GM23338 (cell line): ENCODE measurements around the gene SPAG16. TPM values are rescaled to one million over a fixed set of nuclear protein-coding genes. Genes with fewer than 3 reads are reported as not detected.

Experiments
- ATAC-seq: fragments of 200-7000 bp; cut with Tn5 transposase; 3 replicates; pipeline ENCODE4 v1.9.1; 2020
- DNase-seq: peaks from one replicate; pipeline ENCODE4 v3.0.0-alpha.2; 2015; ENCODE audit warnings: low spot score
- H2AFZ ChIP-seq: fragments of 200-600 bp; sonication (generic); 2 replicates; pipeline ENCODE4 v1.8.0; 2016; ENCODE audit warnings: antibody characterized with exemption, mild to moderate bottlenecking, moderate library complexity
- H3F3A ChIP-seq: fragments of 200-600 bp; sonication (generic); replicated peaks from 2 replicates; pipeline ENCODE4 v1.8.0; 2017; ENCODE audit warnings: antibody characterized with exemption, mixed run types, low read depth
- H3K27ac ChIP-seq: fragments of 200-600 bp; sonication (generic); 2 replicates; pipeline ENCODE4 v1.6.1; 2016; ENCODE audit warnings: low read depth
- H3K27me3 ChIP-seq: fragments of 200-600 bp; sonication (generic); 2 replicates; pipeline ENCODE4 v1.8.0; 2016; ENCODE audit warnings: mild to moderate bottlenecking, mixed run types, moderate library complexity; ENCODE audit not compliant: insufficient read depth
- H3K36me3 ChIP-seq: fragments of 200-600 bp; sonication (generic); 2 replicates; pipeline ENCODE4 v1.8.0; 2016; ENCODE audit warnings: mild to moderate bottlenecking; ENCODE audit not compliant: insufficient read depth
- H3K4me1 ChIP-seq: fragments of 200-600 bp; sonication (generic); 2 replicates; pipeline ENCODE4 v1.8.0; 2016; ENCODE audit warnings: mild to moderate bottlenecking, moderate library complexity; ENCODE audit not compliant: insufficient read depth
- H3K4me2 ChIP-seq: fragments of 200-600 bp; sonication (generic); 2 replicates; pipeline ENCODE4 v1.7.1; 2017; ENCODE audit warnings: mixed run types
- H3K4me3 ChIP-seq: fragments of 200-600 bp; sonication (generic); 2 replicates; pipeline ENCODE4 v1.6.1; 2016; ENCODE audit warnings: mixed run types
- H3K79me2 ChIP-seq: fragments of 200-600 bp; sonication (generic); replicated peaks from 2 replicates; pipeline ENCODE4 v1.8.0; 2017; ENCODE audit warnings: mild to moderate bottlenecking; ENCODE audit not compliant: insufficient read depth
- H3K9me2 ChIP-seq: fragments of 200-600 bp; sonication (generic); 2 replicates; pipeline ENCODE4 v1.8.0; 2017; ENCODE audit not compliant: insufficient read depth
- H4K20me1 ChIP-seq: fragments of 200-600 bp; sonication (generic); replicated peaks from 2 replicates; pipeline ENCODE4 v1.8.0; 2017; ENCODE audit warnings: mild to moderate bottlenecking; ENCODE audit not compliant: insufficient read depth
- H3K27ac Mint-ChIP-seq: 2 replicates; pipeline ENCODE4 v1.8.0; 2020; ENCODE audit warnings: inconsistent platforms, mild to moderate bottlenecking, moderate library complexity, mixed read lengths
- H3K27me3 Mint-ChIP-seq: 3 replicates; pipeline ENCODE4 v1.8.0; 2022; ENCODE audit warnings: low read depth, mild to moderate bottlenecking, moderate library complexity, mixed read lengths, inconsistent platforms; ENCODE audit not compliant: insufficient read depth, poor library complexity
- H3K36me3 Mint-ChIP-seq: 3 replicates; pipeline ENCODE4 v1.8.0; 2021; ENCODE audit warnings: low read depth, mild to moderate bottlenecking, inconsistent platforms, moderate library complexity, mixed read lengths
- H3K4me1 Mint-ChIP-seq: 3 replicates; pipeline ENCODE4 v1.8.0; 2020; ENCODE audit warnings: mild to moderate bottlenecking, inconsistent platforms, mixed read lengths
- H3K4me3 Mint-ChIP-seq: 3 replicates; pipeline ENCODE4 v1.8.0; 2021; ENCODE audit warnings: moderate library complexity, mild to moderate bottlenecking, inconsistent platforms, mixed read lengths
- H3K9me3 Mint-ChIP-seq: 3 replicates; pipeline ENCODE4 v1.8.0; 2020; ENCODE audit warnings: moderate library complexity, mild to moderate bottlenecking, inconsistent platforms, mixed read lengths
- CREB1 ChIP-seq: fragments of 250-450 bp; sonication (Bioruptor Pico); IDR thresholded peaks from 2 replicates; pipeline ENCODE4 v1.5.0; 2020; ENCODE audit warnings: low read depth, mild to moderate bottlenecking, moderate library complexity
- ETS1 ChIP-seq: IDR thresholded peaks from 2 replicates; pipeline ENCODE4 v1.6.1; 2016; ENCODE audit warnings: antibody characterized with exemption
- EZH2 ChIP-seq: fragments of 200-600 bp; sonication (generic); IDR thresholded peaks from one replicate; pipeline ENCODE4 v1.8.0; 2017; ENCODE audit warnings: antibody characterized with exemption, mild to moderate bottlenecking, low read depth; ENCODE audit not compliant: unreplicated experiment
- EZH2phosphoT487 ChIP-seq: fragments of 200-600 bp; sonication (generic); IDR thresholded peaks from one replicate; pipeline ENCODE4 v1.8.1; 2018; ENCODE audit warnings: antibody characterized with exemption; ENCODE audit not compliant: unreplicated experiment
- JUNB ChIP-seq: IDR thresholded peaks from one replicate; pipeline ENCODE4 v1.6.1; 2016; ENCODE audit warnings: antibody characterized with exemption; ENCODE audit not compliant: unreplicated experiment
- POLR2AphosphoS5 ChIP-seq: IDR thresholded peaks from 2 replicates; pipeline ENCODE4 v1.6.1; 2016; ENCODE audit warnings: antibody characterized with exemption, low read depth
- REST ChIP-seq: IDR thresholded peaks from one replicate; pipeline ENCODE4 v1.6.1; 2018; ENCODE audit warnings: antibody characterized with exemption; ENCODE audit not compliant: unreplicated experiment
- STAT1 ChIP-seq: IDR thresholded peaks from one replicate; pipeline ENCODE4 v1.6.1; 2016; ENCODE audit warnings: antibody characterized with exemption; ENCODE audit not compliant: unreplicated experiment
- ZNF114 ChIP-seq: fragments of 250-450 bp; sonication (Bioruptor Pico); IDR thresholded peaks from 2 replicates; pipeline ENCODE4 v1.5.0; 2020; ENCODE audit warnings: mild to moderate bottlenecking, moderate library complexity
- ZNF331 ChIP-seq: fragments of 250-450 bp; sonication (Bioruptor Pico); IDR thresholded peaks from 2 replicates; pipeline ENCODE4 v1.5.0; 2020; ENCODE audit warnings: low read depth, mild to moderate bottlenecking, moderate library complexity
- polyA plus RNA-seq: library from polyadenylated mRNA; unstranded; fragments of >200 nt; fragmentation: Nextera tagmentation; extraction: Ambion mirVana; gene quantifications from 2 replicates; pipeline ENCODE4 v1.2.1, GENCODE V29; 2016
- total RNA-seq: library from RNA; depleted of rRNA; stranded (reverse); fragments of >200 nt; shearing (Covaris generic); gene quantifications from 2 replicates; pipeline ENCODE4 v1.2.3, GENCODE V29; 2014
- TF ChIP-seq, protein P1 (sequence below), 2 experiments: fragments of 200-600 bp in 1 of 2; sonication (generic) in 1 of 2; conservative IDR thresholded peaks; 2 replicates each; pipeline versions ENCODE4 v1.5.1 to v1.6.1; 2016 to 2017; ENCODE audit warnings: antibody characterized with exemption in 2 of 2, low read depth in 2 of 2, mild to moderate bottlenecking in 2 of 2, moderate library complexity in 1 of 2

The SPAG16 gene
- total and polyA plus RNA-seq, 2 experiments from 2014 or later, result 19.7 to 47.8 TPM

DNA sequence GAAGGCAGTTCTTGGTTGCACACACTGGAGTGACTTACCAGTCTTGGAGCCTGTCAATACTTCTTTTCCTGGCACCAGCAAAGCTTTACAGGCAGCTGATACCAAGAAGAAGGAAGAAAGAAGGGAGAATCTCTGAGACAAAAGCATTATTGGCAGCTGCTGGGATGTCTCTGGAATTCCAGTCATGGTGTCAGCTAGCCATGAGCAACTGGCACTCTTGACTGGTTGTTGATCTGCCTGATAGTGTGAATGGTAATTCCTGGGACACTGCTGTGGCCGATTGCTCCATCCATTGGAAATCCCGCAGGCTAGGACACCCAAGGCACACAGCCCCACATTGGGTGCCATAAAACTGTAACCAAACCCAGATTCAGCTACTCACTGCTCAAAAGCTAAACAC, 17.8 kb upstream of the SPAG16 start (continued):
- TF ChIP-seq REST (no peak), EZH2phosphoT487 (no peak), EZH2 (no peak), POLR2AphosphoS5 (no peak)

DNA sequence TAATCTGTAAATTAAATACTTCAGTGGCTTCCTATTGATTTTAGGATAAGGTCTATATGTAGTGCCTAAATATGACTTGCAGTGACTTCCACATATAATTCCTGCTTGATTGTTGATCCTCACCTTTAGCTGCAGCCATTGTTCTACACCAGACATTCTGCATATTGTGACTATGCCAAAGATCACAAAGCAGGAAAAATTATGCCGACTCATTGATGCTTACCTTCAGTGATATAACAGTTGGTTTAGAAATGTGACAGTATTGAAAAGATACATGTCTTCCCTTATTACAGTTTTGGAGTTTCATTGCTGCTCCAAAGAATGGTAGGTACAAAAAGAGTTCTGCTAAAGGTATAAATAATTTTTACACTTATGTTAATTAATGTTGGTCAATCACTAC, 12.3 kb upstream of the SPAG16 start:
- Histone ChIP-seq H3K4me2 (no peak overlapping the region), H4K20me1 (no peaks in the 10 kb centered on the region), H2AFZ (no peak overlapping the region), H3K36me3 (no peaks in the 10 kb centered on the region), H3K4me1 (no peaks in the 10 kb centered on the region), H3K27ac (no peak overlapping the region), H3K27me3 (no peaks in the 10 kb centered on the region), H3F3A (no peaks in the 10 kb centered on the region), H3K4me3 (no peak overlapping the region), H3K9me2 (no peaks in the 10 kb centered on the region), H3K79me2 (no peaks in the 10 kb centered on the region)
- no peak overlapping the region for H3K27ac Mint-ChIP-seq
- H3K4me3 Mint-ChIP-seq, result no peak overlapping the region
- H3K4me1 Mint-ChIP-seq, result no peaks in the 10 kb centered on the region
- peaks cover 5% of the 10 kb centered on the region; the same call in 2 of the 3 replicates for H3K36me3 Mint-ChIP-seq
- DNase-seq (no peak), ATAC-seq (no peak)
- H3K27me3 Mint-ChIP-seq, result no peaks in the 10 kb centered on the region
- H3K9me3 Mint-ChIP-seq, result peaks cover 12% of the 10 kb centered on the region
- no peak for TF ChIP-seq JUNB
- no peak for TF ChIP-seq STAT1
- no peak for TF ChIP-seq ETS1
- no peak for TF ChIP-seq CREB1 (CRISPR knock-in tag)
- TF ChIP-seq, protein P1, sequence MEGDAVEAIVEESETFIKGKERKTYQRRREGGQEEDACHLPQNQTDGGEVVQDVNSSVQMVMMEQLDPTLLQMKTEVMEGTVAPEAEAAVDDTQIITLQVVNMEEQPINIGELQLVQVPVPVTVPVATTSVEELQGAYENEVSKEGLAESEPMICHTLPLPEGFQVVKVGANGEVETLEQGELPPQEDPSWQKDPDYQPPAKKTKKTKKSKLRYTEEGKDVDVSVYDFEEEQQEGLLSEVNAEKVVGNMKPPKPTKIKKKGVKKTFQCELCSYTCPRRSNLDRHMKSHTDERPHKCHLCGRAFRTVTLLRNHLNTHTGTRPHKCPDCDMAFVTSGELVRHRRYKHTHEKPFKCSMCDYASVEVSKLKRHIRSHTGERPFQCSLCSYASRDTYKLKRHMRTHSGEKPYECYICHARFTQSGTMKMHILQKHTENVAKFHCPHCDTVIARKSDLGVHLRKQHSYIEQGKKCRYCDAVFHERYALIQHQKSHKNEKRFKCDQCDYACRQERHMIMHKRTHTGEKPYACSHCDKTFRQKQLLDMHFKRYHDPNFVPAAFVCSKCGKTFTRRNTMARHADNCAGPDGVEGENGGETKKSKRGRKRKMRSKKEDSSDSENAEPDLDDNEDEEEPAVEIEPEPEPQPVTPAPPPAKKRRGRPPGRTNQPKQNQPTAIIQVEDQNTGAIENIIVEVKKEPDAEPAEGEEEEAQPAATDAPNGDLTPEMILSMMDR (conservative IDR thresholded peaks at IDR 0.05; ENCODE audit: low read depth in 2 of 2), result no peak
- no peak for TF ChIP-seq REST
- TF ChIP-seq POLR2AphosphoS5, result no peak
- no peak for TF ChIP-seq ZNF114
- TF ChIP-seq ZNF331 (CRISPR knock-in tag), result no peak
- no peak for TF ChIP-seq EZH2
- no peak for TF ChIP-seq EZH2phosphoT487
